Adrenal gland (tissue), 5 donors: ENCODE data around the gene TBC1D9B.

ENCODE experiments used
- CTCF ChIP-seq, 6 experiments: fragments of 450-650 bp in 4 of 6; fragments of 200-600 bp in 2 of 6; sonication (generic) in 1 of 6; IDR thresholded peaks; 1 replicate in 5 of 6; 2 replicates in 1 of 6; pipeline versions ENCODE4 v1.5.1 to v1.8.0; 2016 to 2021; ENCODE audit warnings: antibody characterized with exemption in 6 of 6, mild to moderate bottlenecking in 2 of 6, moderate library complexity in 1 of 6
- POLR2A ChIP-seq, 2 donors: fragments of 450-650 bp; IDR thresholded peaks; one replicate each; pipeline ENCODE4 v1.6.1; 2017; ENCODE audit warnings: antibody characterized with exemption in 2 of 2, mild to moderate bottlenecking in 2 of 2, moderate library complexity in 1 of 2
- donor health status: DM: no; HTN: no; CAD: no.

- TF ChIP-seq CTCF (IDR thresholded peaks at IDR 0.05) (no peak), POLR2A (IDR thresholded peaks at IDR 0.05) (no peak)
Measured at GRCh38 chr5:179912386-179912785, 4.7 kb upstream of the TBC1D9B start.
